AG09319 (cell line): ENCODE data around the gene OST4.

Experiments used
- DNase-seq: peaks from one replicate; pipeline ENCODE4 v3.0.0-alpha.2; 2010; ENCODE audit warnings: low read depth; ENCODE audit errors: extremely low read depth
- TF ChIP-seq, protein P1 (sequence below): IDR thresholded peaks from 2 replicates; pipeline ENCODE4 v1.5.1; 2011; ENCODE audit warnings: low read depth, mild to moderate bottlenecking, inconsistent platforms, low read length, moderate library complexity

OST4 gene

DNA sequence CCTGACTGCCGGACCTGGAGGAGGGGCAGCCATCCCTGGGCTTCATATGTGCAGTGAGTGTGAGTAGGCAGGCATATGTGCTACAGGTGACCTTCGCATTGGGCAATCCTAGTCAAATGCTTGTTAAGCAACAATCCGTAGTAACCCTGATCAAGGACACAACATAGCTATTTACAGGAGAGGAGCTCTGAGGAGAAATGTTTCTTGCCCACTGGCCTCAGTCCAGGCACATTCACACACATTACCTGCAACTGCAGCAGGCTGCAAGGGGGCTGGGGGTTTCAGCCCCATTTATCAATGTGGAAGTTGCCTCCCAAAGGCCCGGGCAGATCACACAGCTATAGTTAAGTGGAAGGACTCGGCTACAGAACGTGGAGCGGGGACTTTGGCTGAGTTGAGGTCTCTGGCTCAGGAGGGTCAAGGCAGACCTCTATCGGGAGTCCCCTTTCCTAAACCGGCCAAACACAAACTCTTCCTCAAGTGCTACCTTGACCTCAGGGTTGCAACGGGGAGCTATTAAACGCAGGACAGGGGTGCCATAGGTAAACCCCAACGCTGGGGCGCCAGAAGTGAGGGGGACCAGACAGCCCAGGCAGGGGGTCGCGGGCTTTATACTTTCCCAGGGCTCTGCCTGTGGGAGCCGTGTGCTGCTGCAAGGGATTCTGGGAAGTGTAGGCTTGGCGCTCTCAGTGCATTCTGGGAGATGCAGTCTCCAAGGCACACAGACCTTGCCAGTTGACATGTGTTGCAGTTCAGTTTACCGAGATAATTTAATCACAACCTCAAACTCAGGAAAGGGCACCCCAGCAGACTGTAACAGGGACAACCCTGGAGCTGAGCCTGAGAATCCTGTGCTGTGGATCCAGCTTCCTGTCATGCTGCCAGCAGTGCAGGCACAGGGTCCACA is 24.5 kb upstream of the OST4 start:
- TF ChIP-seq, protein P1, sequence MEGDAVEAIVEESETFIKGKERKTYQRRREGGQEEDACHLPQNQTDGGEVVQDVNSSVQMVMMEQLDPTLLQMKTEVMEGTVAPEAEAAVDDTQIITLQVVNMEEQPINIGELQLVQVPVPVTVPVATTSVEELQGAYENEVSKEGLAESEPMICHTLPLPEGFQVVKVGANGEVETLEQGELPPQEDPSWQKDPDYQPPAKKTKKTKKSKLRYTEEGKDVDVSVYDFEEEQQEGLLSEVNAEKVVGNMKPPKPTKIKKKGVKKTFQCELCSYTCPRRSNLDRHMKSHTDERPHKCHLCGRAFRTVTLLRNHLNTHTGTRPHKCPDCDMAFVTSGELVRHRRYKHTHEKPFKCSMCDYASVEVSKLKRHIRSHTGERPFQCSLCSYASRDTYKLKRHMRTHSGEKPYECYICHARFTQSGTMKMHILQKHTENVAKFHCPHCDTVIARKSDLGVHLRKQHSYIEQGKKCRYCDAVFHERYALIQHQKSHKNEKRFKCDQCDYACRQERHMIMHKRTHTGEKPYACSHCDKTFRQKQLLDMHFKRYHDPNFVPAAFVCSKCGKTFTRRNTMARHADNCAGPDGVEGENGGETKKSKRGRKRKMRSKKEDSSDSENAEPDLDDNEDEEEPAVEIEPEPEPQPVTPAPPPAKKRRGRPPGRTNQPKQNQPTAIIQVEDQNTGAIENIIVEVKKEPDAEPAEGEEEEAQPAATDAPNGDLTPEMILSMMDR = no peak
- DNase-seq = no peak

- TF ChIP-seq, protein P1 = no peak
- DNase-seq = no peak
These were observed 23.9 kb upstream of the OST4 start for GRCh38 chr2:27095427-27095744.

GRCh38 chr2:27094353-27094984 is 23.0 kb upstream of the OST4 start:
- TF ChIP-seq, protein P1 = no peak
- DNase-seq = no peak

DNA sequence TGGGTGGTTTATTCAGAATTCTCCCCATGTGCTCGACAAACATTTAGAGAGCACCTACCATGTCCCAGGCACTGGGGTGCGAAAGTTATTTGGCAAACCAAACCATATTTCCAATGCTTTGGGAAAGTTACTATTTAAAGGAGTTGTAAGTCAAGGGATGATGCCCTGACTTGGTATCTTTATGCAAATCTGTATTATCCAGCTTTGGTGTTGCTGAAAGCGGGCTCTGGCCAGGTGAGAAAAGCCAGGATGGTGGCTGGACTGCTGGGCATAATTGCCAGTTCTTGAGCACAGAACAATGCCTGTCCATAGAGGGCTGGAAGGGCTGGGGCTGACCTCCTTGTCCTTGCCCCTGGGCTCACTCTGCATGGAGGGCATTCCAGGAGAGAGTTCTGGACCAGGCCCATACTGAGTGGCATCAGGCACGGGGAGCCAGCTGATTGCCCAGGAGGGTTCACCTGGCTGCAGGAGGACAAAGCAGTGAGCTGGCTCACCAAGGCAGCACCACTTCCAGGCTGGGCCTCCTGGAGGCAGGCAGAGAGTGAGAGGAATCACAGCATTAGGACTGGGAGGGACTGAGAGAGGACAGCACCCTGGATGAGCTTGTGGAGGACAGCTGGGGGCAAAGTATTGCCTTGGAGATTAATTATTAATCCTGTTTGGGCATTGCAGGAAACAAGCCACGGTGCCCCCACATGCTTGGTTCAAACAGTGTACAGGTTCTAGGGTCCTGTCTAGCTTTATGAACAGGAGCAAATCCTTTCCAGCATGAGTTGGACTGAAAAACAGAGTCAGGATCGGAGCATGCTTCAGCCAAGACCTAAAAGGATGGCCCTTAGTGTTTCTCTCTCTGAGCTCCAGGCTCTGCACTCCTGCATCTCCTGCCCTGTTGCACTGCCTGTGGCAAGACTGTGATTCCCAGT is 22.2 kb upstream of the OST4 start:
- no peak for DNase-seq
- TF ChIP-seq, protein P1 = no peak

GRCh38 chr2:27092696-27093429 is 21.4 kb upstream of the OST4 start:
- no peak for DNase-seq
- TF ChIP-seq, protein P1 = no peak

GRCh38 chr2:27091746-27092695 is 20.6 kb upstream of the OST4 start:
- DNase-seq = no peak
- TF ChIP-seq, protein P1 = no peak
